GM06990 (cell line): ENCODE data around the gene CXXC5.

Source experiments
- DNase-seq: peaks from one replicate; pipeline ENCODE4 v3.0.0-alpha.2; 2011; ENCODE audit not compliant: insufficient read length; ENCODE audit errors: extremely low read depth
- H3K27me3 ChIP-seq: replicated peaks from 2 replicates; pipeline ENCODE4 v1.6.0; 2011; ENCODE audit warnings: low read length; ENCODE audit not compliant: control insufficient read depth, insufficient read depth
- H3K36me3 ChIP-seq: 2 replicates; pipeline ENCODE4 v1.5.1; 2011; ENCODE audit warnings: low read length; ENCODE audit not compliant: control insufficient read depth, insufficient read depth
- H3K4me3 ChIP-seq: replicated peaks from 2 replicates; pipeline ENCODE4 v1.5.1; 2011; ENCODE audit warnings: low read depth, mild to moderate bottlenecking, control low read depth, low read length
- TF ChIP-seq, protein P1 (sequence below): IDR thresholded peaks from 2 replicates; pipeline ENCODE4 v1.5.1; 2011; ENCODE audit warnings: low read length, control low read depth, mild to moderate bottlenecking, inconsistent platforms; ENCODE audit not compliant: insufficient read depth, poor library complexity, severe bottlenecking

The CXXC5 gene

DNA sequence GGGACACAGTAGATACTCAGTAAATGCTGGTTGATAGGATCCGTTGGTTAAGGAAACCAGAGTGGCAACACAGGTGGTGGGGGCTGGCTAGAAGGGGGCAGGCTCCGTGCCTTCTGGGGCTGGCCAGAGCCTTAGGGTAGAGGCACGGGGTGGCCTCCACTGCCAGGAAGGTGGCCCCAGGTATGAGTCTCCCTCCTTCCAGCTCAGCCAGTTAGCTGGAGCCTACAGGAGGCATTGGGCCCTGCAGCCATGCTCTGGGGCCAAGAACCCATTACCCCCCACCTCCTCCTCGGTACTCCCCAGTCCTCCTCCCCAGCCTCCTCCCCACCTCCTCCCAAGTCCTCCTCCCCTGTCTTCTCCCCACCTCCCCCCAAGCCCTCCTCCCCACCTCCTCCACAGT lies 27.7 kb downstream of the CXXC5 start:
- Histone ChIP-seq H3K27me3 (no peaks in the 10 kb centered on the region), H3K4me3 (no peak overlapping the region), H3K36me3 (peaks cover 4% of the 10 kb centered on the region)
- DNase-seq, result no peak
- TF ChIP-seq, protein P1, sequence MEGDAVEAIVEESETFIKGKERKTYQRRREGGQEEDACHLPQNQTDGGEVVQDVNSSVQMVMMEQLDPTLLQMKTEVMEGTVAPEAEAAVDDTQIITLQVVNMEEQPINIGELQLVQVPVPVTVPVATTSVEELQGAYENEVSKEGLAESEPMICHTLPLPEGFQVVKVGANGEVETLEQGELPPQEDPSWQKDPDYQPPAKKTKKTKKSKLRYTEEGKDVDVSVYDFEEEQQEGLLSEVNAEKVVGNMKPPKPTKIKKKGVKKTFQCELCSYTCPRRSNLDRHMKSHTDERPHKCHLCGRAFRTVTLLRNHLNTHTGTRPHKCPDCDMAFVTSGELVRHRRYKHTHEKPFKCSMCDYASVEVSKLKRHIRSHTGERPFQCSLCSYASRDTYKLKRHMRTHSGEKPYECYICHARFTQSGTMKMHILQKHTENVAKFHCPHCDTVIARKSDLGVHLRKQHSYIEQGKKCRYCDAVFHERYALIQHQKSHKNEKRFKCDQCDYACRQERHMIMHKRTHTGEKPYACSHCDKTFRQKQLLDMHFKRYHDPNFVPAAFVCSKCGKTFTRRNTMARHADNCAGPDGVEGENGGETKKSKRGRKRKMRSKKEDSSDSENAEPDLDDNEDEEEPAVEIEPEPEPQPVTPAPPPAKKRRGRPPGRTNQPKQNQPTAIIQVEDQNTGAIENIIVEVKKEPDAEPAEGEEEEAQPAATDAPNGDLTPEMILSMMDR, result no peak

DNA sequence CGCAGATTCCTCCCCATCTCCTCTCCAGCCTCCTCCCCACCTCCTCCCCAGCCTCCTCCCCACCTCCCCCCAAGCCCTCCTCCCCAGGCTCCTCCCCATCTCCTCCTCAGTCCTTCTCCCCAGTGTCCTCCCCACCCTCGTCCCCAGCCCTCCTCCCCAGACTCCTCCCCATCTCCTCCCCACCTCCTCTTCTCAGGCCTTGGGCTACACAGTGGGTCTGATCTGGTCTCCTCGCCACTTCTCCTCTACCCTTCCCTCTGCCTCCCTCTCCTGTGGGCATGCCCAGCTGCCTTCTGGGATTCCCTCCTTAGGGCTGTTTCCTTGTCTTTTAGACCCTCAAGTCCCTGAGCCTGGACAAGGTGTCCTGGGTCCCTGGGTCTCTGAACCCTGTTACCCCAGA lies 28.3 kb downstream of the CXXC5 start:
- TF ChIP-seq, protein P1, result no peak
- H3K4me3 ChIP-seq, result no peak overlapping the region
- H3K36me3 ChIP-seq, result peaks cover 7% of the 10 kb centered on the region
- no peak for DNase-seq
- no peaks in the 10 kb centered on the region for H3K27me3 ChIP-seq

DNA sequence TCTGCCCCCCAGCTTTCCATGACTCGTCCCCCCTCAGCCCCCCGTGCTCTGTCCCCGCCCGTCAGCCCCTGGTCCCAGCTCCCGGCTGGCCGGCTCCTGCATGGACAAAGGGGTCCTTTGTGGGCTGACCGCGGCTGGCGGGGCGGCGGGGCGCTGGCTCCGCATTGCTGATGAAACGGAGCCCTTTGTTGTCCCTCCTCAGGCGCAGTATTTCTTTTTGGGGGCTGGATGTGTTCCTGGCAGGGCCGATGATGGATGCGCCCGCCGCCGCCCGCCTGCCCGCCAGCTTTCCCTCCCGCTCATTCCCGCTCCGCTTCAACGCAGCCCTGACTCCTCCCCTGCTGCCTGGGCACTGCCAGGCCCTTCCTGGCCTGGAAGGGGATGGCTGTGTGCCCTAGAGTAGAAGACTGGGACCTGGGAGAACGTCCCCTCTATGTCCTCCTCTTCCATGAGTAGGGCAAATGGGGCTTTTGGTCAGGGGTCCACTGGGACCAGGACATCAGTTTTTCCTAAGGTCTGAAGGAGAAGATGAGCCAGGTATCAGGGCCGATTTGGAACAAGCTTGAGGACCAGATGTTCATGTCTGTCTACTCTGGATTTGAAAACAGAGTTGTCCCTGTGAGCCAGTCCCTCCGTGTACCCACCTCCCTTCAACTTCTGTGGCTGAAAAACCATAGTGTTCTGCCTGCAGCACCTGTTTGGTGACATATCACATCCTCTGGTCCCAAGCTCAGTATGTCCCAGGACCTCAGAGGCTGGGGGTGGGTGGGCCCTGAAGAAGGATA lies 29.0 kb downstream of the CXXC5 start:
- Histone ChIP-seq H3K27me3 (no peaks in the 10 kb centered on the region), H3K36me3 (peaks cover 12% of the 10 kb centered on the region), H3K4me3 (no peak overlapping the region)
- TF ChIP-seq, protein P1, result no peak
- no peak for DNase-seq

DNA sequence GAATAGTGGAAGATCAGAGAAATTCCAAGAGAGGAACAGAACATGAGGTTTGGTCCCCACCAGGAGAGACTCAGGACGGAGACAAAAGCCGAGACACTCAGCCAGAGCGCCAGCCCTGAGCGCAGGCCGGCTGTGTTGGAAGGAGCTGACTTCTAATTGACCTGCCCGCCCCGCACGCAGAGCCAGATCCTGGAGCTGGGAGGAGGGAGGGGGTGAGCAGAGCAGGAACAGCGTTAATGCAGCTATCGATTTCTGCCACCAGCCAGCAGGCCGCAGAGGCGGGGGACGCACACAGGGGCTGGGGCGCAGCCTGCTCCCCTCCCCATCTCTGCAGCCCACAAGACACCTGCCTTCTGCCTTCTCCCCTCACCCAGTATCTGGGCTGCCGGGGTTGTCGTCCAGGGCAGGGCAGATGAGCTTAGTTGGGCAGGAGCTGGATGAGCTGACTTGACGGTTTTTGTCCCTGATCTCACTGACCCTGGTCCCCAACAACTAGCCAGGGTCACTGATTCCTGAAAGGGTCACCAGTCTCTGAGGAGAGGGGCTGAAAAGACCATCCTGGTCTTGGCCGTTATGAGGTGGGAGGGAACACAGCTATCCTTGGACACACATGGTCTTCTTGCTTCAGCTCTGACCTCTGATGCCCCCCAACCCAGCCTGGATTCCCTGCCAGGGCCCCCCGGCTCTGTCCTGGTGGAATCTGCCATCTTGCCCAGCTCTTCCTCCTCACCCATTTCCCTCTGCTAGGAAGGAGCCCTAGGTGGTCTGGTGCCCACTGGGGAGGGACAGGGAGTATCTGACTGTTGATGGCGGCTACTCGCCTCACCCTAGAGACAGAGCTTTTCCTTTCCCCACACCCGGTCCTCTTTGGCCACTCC lies 29.8 kb downstream of the CXXC5 start:
- H3K36me3 ChIP-seq, result peaks cover 17% of the 10 kb centered on the region
- no peak for DNase-seq
- TF ChIP-seq, protein P1, result no peak
- H3K4me3 ChIP-seq, result no peak overlapping the region
- H3K27me3 ChIP-seq, result no peaks in the 10 kb centered on the region

DNA sequence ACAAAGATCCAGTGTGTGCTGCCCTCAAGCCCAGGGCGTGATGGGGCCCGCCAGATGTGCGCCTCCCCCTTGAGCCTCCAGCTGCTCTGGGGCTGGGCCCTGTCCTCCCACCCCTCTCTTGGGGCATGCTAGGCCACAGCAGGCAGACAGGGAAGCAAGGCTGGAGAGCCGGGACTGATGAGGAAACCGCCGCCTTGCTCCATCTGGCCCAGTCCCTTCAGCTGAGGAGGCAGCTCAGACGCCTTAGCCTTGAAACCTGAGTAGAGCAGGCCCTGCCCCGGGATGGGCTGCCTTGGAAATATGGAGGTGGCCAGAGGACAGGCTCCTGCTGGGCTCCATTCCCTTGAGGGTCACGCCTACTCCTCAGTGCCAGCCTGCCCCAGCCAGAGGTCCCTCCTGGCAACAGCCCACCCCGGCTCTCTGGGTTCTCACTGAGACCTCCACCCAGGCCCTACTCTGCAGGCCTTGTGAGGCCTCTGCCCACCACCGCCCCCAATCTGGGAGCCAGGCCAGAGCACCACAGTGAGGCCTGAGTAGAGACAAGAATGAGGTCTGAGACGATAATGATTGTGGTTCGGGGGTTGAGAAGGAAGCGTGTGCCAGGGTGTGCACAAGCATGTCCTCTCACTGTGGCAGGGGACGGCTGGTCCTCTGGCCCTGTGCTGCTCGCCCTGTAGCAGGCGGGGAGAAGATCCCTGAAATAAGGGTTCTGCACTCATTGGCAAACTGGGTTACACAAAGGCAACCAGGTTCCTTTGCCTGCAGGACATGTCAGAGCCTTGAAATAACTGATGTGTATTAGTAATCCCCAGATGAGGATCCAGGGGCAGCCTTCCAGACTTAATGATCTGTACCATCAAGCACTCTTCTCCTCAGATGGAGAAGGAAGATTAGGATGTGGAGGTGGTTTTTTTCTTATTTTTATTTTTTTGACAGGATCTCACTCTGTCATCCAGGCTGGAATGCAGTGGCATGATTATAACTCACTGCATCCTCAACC lies 30.9 kb downstream of the CXXC5 start:
- Histone ChIP-seq H3K4me3 (no peak overlapping the region), H3K27me3 (no peaks in the 10 kb centered on the region), H3K36me3 (peaks cover 17% of the 10 kb centered on the region)
- TF ChIP-seq, protein P1, result no peak
- no peak for DNase-seq
